ENCODE data around the gene CHP1.
"Not testable (repeated sequence)": the region's sequence is repeated elsewhere in the genome, so short reads cannot be mapped to it uniquely, and the experiment has no call there.

Gene CHP1

GRCh38 chr15:41258750-41259471, 27.8 kb downstream of the CHP1 start:
- DNase-seq = no peak

DNA sequence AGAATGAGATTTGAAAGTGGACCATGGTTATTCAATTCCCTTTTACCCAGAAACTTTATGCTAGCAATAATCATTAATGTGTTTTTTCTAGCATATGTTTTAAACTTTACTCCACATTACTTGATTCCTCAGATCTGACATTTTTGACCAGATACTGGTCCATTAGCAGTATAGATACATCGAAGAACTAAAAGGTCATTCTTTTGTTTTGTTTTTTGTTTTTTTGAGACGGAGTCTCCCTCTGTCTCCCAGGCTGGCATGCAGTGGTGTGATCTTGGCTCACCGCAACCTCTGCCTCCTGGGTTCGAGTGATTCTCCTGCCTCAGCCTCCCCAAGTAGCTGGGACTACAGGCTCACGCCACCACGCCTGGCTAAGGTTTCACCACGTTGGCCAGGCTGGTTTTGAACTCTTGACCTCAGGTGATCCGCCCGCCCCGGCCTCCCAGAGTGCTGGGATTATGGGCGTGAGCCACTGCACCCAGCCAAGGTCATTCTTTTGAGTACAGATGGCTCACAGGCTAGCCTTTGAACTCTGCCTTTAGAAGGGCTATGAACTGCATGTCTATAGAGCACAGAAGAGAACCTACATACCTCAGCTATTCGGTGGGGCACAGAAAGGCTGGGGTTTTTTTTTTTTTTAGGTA, 28.6 kb downstream of the CHP1 start:
- no peak for DNase-seq

DNA sequence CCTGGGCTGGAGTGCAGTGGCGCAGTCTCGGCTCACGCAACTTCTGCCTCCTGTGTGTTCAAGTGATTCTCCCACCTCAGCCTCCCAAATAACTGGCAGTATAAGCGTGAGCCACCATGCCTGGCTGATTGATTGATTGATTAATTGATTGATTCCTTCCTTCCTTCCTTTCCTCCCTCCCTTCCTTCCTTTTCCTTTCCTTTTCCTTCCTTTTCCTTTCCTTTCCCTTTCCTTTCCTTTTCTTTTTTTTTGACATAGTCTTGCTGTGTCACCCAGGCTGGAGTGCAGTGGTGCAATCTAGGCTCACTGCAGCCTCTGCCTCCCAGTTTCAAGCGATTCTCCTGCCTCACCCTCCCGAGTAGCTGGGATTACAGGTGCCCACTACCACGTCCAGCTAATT, 29.9 kb downstream of the CHP1 start:
- DNase-seq = not testable (repeated sequence)

- DNase-seq = no peak
These were observed 31.5 kb downstream of the CHP1 start for GRCh38 chr15:41262571-41262970.

- DNase-seq = no peak
These were observed 32.9 kb downstream of the CHP1 start for GRCh38 chr15:41263891-41264351.

GRCh38 chr15:41269887-41270286, 38.8 kb downstream of the CHP1 start:
- DNase-seq = no peak

DNA sequence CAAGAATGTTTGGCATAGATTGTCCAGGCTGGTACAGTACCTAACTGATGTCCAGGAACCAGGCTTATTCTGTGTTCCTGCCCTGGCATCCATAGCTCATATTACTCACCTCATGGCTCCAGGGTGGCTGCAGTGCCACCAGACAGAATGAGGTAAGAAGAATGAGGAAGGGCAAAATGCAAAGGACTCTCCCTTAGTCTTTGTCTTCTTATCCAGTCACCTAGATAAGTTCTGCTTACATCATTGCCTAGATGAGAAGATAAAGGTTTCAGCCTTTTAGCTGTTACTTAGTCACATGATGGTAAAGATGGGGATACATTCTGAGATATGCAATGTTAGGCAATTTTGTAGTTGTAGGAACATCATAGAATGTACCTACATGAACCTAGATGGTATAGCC, 45.8 kb downstream of the CHP1 start:
- DNase-seq = no peak

DNA sequence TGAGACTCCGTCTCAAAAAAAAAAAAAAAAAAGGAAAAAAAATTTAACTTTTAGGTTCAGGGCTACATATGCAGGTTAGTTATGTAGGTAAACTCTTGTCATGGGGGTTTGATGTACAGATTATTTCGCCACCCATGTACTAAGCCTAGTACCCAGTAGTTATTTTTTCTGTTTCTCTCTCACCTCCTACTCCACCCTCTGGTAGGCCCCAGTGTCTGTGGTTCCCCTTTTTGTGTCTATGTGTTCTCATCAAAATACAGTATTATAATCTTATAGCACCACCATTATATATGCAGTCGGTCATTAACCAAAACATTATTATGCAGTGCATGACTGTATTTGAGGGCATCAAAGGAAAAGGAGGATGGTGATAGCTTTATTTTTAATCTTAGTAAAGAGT, 47.3 kb downstream of the CHP1 start:
- DNase-seq = no peak

- DNase-seq = no peak
These were observed 48.6 kb downstream of the CHP1 start for GRCh38 chr15:41279535-41280283.

DNA sequence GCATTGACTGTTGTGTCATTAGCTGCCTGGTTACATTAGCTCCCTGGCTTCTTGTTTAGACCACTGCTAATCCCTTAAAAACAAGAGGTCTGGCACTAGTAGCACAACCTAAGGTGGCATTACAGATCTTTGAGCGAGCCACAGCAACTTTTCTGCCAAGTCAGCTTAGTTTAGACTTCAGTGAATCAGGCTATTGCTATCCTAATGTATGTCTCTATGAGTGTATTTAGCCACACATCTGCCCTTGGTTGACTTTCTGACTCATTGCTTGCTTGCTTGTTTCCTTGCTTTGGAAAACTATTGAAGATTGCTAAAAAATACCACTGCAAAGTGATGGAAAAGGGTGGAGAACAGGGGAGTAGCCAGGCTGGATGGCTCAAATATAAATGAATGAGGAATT, 50.2 kb downstream of the CHP1 start:
- DNase-seq = no peak

- DNase-seq = not testable (repeated sequence)
These were observed 51.4 kb downstream of the CHP1 start for GRCh38 chr15:41282436-41282835.

DNA sequence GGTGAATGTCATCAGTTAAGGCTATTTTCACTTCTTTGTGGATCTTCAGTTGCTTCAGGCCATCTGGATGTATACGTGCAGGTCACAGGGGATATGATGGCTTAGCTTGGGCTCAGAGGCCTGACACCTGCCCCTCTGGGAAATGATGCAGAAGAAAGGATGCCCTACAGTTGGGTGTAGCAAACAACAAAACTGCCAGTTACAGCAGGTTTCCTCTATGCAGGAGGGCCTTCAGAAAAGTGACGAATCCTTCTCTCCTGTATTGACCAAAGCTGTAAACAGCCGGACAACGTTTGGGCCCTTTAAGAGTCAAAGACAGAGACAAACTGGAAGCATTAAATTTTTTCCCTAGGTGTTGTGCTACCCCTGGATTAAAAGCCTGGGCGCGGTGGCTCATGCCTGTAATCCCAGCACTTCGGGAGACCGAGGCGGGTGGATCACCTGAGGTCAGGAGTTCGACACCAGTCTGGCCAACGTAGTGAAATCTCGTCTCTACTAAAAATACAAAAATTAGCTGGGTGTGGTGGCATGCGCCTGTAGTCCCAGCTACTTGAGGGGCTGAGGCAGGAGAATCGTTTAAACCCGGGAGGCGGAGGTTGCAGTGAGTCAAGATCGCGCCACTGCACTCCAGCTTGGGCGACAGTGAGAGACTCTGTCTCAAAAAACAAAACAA, 52.0 kb downstream of the CHP1 start:
- DNase-seq = not testable (repeated sequence)

DNA sequence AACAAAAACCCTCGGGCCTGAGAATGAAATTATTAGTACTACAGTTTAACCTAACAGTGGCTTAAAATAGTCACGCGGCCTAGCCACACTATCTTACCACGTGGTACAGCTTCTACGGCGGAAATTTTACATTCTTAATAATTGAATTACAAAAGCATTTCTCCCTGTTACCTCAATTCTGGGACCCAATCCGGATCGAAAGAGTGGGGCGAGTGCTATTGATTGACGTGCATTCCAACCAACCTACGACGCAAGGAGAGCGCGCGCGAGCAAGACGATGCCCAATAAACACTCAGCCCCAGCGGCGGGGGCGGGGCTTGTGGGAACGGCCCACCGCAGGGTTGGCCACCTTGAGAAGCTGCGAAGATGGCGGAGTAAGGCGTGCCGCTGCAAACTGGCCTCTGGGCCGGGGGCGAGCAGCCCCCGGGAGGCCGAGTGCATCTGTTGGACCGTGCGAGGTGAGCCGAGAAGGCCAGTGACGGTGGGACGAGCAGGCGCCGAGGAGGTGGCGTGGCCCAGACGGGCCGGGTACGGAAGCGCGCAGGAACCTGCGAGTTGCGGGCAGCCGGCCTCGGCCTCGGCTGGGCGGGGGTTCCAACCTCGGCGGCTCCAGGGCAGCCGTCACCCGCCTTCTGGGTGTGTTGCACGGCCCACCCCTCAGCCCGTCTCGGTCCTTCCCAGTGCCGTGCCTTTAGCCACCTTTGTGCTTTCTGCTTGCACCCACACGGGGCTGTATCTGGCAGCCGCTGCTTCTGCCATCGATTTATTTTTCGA, 52.8 kb downstream of the CHP1 start:
- peak; percentile 96 for DNase-seq

- no peak for DNase-seq
These were observed 53.5 kb downstream of the CHP1 start for GRCh38 chr15:41284427-41285177.

DNA sequence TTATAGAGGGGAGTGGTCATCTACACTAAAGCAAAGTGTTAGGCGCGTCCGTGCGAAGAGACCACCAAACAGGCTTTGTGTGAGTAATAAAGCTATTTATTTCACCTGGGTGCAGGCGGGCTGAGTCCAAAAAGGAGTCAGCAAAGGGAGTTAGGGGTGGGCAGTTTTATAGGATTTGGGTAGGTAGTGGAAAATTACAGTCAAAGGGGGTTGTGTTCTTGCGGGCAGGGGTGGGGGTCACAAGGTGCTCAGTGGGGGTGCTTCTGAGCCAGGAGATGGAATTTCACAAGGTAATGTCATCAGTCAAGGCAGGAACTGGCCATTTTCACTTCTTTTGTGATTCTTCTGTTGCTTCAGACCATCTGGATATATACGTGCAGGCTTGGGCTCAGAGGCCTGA, 54.2 kb downstream of the CHP1 start:
- no peak for DNase-seq

DNA sequence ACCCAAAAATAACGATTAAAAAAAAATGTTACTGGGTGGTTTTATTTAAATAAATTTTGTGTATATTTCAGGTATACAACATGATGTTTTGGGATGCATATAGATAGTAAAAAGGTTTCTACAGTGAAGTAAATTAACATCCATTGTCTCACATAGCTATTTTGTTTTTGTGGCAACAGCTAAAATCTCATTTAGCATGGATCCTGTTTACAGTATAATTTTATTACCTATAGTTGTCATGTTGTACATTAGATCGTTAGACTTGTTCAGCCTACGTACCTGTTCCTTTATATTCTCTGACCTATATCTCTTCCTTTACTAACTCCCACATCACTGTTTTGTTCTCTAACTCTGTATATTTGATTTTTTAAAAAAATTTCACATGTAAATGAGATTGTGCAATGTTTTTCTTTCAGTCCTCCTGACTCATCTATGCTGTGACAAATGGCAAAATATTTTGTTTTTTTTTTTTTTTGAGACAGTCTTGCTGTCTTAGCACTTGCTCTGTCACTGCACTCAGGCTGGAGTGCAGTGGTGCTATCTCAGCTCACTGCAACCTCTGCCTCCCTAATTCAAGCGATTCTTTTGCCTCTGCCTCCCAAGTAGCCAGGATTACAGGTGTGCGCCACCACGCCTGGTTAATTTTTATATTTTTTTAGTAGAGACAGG, 55.7 kb downstream of the CHP1 start:
- DNase-seq = no peak

GRCh38 chr15:41288464-41288863, 57.4 kb downstream of the CHP1 start:
- DNase-seq = no peak

- no peak for DNase-seq
These were observed 58.9 kb downstream of the CHP1 start for GRCh38 chr15:41289953-41290352.

GRCh38 chr15:41291065-41291631, 60.1 kb downstream of the CHP1 start:
- DNase-seq = no peak

- DNase-seq = no peak
These were observed 61.5 kb downstream of the CHP1 start for GRCh38 chr15:41292521-41292920.

GRCh38 chr15:41301139-41301538, 70.1 kb downstream of the CHP1 start:
- not testable (repeated sequence) for DNase-seq

All from NCI-H1092 (cell line).